GM23338 (cell line): Measurements from ENCODE around the gene DYRK1A. TPM values are rescaled to one million over a fixed set of nuclear protein-coding genes. Genes with fewer than 3 reads are reported as not detected.

Experiments
- ATAC-seq: fragments of 200-7000 bp; cut with Tn5 transposase; 3 replicates; pipeline ENCODE4 v1.9.1; 2020
- DNase-seq: peaks from one replicate; pipeline ENCODE4 v3.0.0-alpha.2; 2015; ENCODE audit warnings: low spot score
- H2AFZ ChIP-seq: fragments of 200-600 bp; sonication (generic); 2 replicates; pipeline ENCODE4 v1.8.0; 2016; ENCODE audit warnings: antibody characterized with exemption, mild to moderate bottlenecking, moderate library complexity
- H3F3A ChIP-seq: fragments of 200-600 bp; sonication (generic); replicated peaks from 2 replicates; pipeline ENCODE4 v1.8.0; 2017; ENCODE audit warnings: antibody characterized with exemption, mixed run types, low read depth
- H3K27ac ChIP-seq: fragments of 200-600 bp; sonication (generic); 2 replicates; pipeline ENCODE4 v1.6.1; 2016; ENCODE audit warnings: low read depth
- H3K27me3 ChIP-seq: fragments of 200-600 bp; sonication (generic); 2 replicates; pipeline ENCODE4 v1.8.0; 2016; ENCODE audit warnings: mild to moderate bottlenecking, mixed run types, moderate library complexity; ENCODE audit not compliant: insufficient read depth
- H3K36me3 ChIP-seq: fragments of 200-600 bp; sonication (generic); 2 replicates; pipeline ENCODE4 v1.8.0; 2016; ENCODE audit warnings: mild to moderate bottlenecking; ENCODE audit not compliant: insufficient read depth
- H3K4me1 ChIP-seq: fragments of 200-600 bp; sonication (generic); 2 replicates; pipeline ENCODE4 v1.8.0; 2016; ENCODE audit warnings: mild to moderate bottlenecking, moderate library complexity; ENCODE audit not compliant: insufficient read depth
- H3K4me2 ChIP-seq: fragments of 200-600 bp; sonication (generic); 2 replicates; pipeline ENCODE4 v1.7.1; 2017; ENCODE audit warnings: mixed run types
- H3K4me3 ChIP-seq: fragments of 200-600 bp; sonication (generic); 2 replicates; pipeline ENCODE4 v1.6.1; 2016; ENCODE audit warnings: mixed run types
- H3K79me2 ChIP-seq: fragments of 200-600 bp; sonication (generic); replicated peaks from 2 replicates; pipeline ENCODE4 v1.8.0; 2017; ENCODE audit warnings: mild to moderate bottlenecking; ENCODE audit not compliant: insufficient read depth
- H3K9me2 ChIP-seq: fragments of 200-600 bp; sonication (generic); 2 replicates; pipeline ENCODE4 v1.8.0; 2017; ENCODE audit not compliant: insufficient read depth
- H4K20me1 ChIP-seq: fragments of 200-600 bp; sonication (generic); replicated peaks from 2 replicates; pipeline ENCODE4 v1.8.0; 2017; ENCODE audit warnings: mild to moderate bottlenecking; ENCODE audit not compliant: insufficient read depth
- H3K27ac Mint-ChIP-seq: 2 replicates; pipeline ENCODE4 v1.8.0; 2020; ENCODE audit warnings: inconsistent platforms, mild to moderate bottlenecking, moderate library complexity, mixed read lengths
- H3K27me3 Mint-ChIP-seq: 3 replicates; pipeline ENCODE4 v1.8.0; 2022; ENCODE audit warnings: low read depth, mild to moderate bottlenecking, moderate library complexity, mixed read lengths, inconsistent platforms; ENCODE audit not compliant: insufficient read depth, poor library complexity
- H3K36me3 Mint-ChIP-seq: 3 replicates; pipeline ENCODE4 v1.8.0; 2021; ENCODE audit warnings: low read depth, mild to moderate bottlenecking, inconsistent platforms, moderate library complexity, mixed read lengths
- H3K4me1 Mint-ChIP-seq: 3 replicates; pipeline ENCODE4 v1.8.0; 2020; ENCODE audit warnings: mild to moderate bottlenecking, inconsistent platforms, mixed read lengths
- H3K4me3 Mint-ChIP-seq: 3 replicates; pipeline ENCODE4 v1.8.0; 2021; ENCODE audit warnings: moderate library complexity, mild to moderate bottlenecking, inconsistent platforms, mixed read lengths
- H3K9me3 Mint-ChIP-seq: 3 replicates; pipeline ENCODE4 v1.8.0; 2020; ENCODE audit warnings: moderate library complexity, mild to moderate bottlenecking, inconsistent platforms, mixed read lengths
- CREB1 ChIP-seq: fragments of 250-450 bp; sonication (Bioruptor Pico); IDR thresholded peaks from 2 replicates; pipeline ENCODE4 v1.5.0; 2020; ENCODE audit warnings: low read depth, mild to moderate bottlenecking, moderate library complexity
- CTCF ChIP-seq, 2 experiments: fragments of 200-600 bp in 1 of 2; sonication (generic) in 1 of 2; conservative IDR thresholded peaks; 2 replicates each; pipeline versions ENCODE4 v1.5.1 to v1.6.1; 2016 to 2017; ENCODE audit warnings: antibody characterized with exemption in 2 of 2, low read depth in 2 of 2, mild to moderate bottlenecking in 2 of 2, moderate library complexity in 1 of 2
- EZH2 ChIP-seq: fragments of 200-600 bp; sonication (generic); IDR thresholded peaks from one replicate; pipeline ENCODE4 v1.8.0; 2017; ENCODE audit warnings: antibody characterized with exemption, mild to moderate bottlenecking, low read depth; ENCODE audit not compliant: unreplicated experiment
- EZH2phosphoT487 ChIP-seq: fragments of 200-600 bp; sonication (generic); IDR thresholded peaks from one replicate; pipeline ENCODE4 v1.8.1; 2018; ENCODE audit warnings: antibody characterized with exemption; ENCODE audit not compliant: unreplicated experiment
- JUNB ChIP-seq: IDR thresholded peaks from one replicate; pipeline ENCODE4 v1.6.1; 2016; ENCODE audit warnings: antibody characterized with exemption; ENCODE audit not compliant: unreplicated experiment
- NANOG ChIP-seq: IDR thresholded peaks from 2 replicates; pipeline ENCODE4 v1.6.1; 2016; ENCODE audit warnings: antibody characterized with exemption, borderline replicate concordance
- POLR2AphosphoS5 ChIP-seq: IDR thresholded peaks from 2 replicates; pipeline ENCODE4 v1.6.1; 2016; ENCODE audit warnings: antibody characterized with exemption, low read depth
- STAT1 ChIP-seq: IDR thresholded peaks from one replicate; pipeline ENCODE4 v1.6.1; 2016; ENCODE audit warnings: antibody characterized with exemption; ENCODE audit not compliant: unreplicated experiment
- ZNF114 ChIP-seq: fragments of 250-450 bp; sonication (Bioruptor Pico); IDR thresholded peaks from 2 replicates; pipeline ENCODE4 v1.5.0; 2020; ENCODE audit warnings: mild to moderate bottlenecking, moderate library complexity
- ZNF331 ChIP-seq: fragments of 250-450 bp; sonication (Bioruptor Pico); IDR thresholded peaks from 2 replicates; pipeline ENCODE4 v1.5.0; 2020; ENCODE audit warnings: low read depth, mild to moderate bottlenecking, moderate library complexity
- ZNF462 ChIP-seq: fragments of 250-450 bp; sonication (Bioruptor Pico); IDR thresholded peaks from 2 replicates; pipeline ENCODE4 v1.5.0; 2020; ENCODE audit warnings: mild to moderate bottlenecking, moderate library complexity
- polyA plus RNA-seq: library from polyadenylated mRNA; unstranded; fragments of >200 nt; fragmentation: Nextera tagmentation; extraction: Ambion mirVana; gene quantifications from 2 replicates; pipeline ENCODE4 v1.2.1, GENCODE V29; 2016
- total RNA-seq: library from RNA; depleted of rRNA; stranded (reverse); fragments of >200 nt; shearing (Covaris generic); gene quantifications from 2 replicates; pipeline ENCODE4 v1.2.3, GENCODE V29; 2014
- TF ChIP-seq, protein P1 (sequence below): IDR thresholded peaks from 2 replicates; pipeline ENCODE4 v1.6.1; 2016; ENCODE audit warnings: antibody characterized with exemption
- TF ChIP-seq, protein P2 (sequence below): IDR thresholded peaks from one replicate; pipeline ENCODE4 v1.6.1; 2018; ENCODE audit warnings: antibody characterized with exemption; ENCODE audit not compliant: unreplicated experiment

DYRK1A gene
- total and polyA plus RNA-seq, 2 experiments from 2014 or later = 10.3 to 84.7 TPM

- Histone ChIP-seq H3K4me3 (no peak overlapping the region), H3K27me3 (no peaks in the 10 kb centered on the region), H4K20me1 (peaks cover 34% of the 10 kb centered on the region), H3K4me1 (peaks cover 63% of the 10 kb centered on the region), H2AFZ (no peak overlapping the region), H3K9me2 (no peaks in the 10 kb centered on the region), H3K27ac (no peak overlapping the region), H3K4me2 (0 out of 2 replicates have a peak overlapping the region, but pooled peaks have one; percentile 1), H3F3A (no peaks in the 10 kb centered on the region; the same call in 1 of the 2 replicates), H3K36me3 (no peaks in the 10 kb centered on the region), H3K79me2 (peaks cover 98% of the 10 kb centered on the region)
- no peak overlapping the region for H3K4me3 Mint-ChIP-seq
- H3K27ac Mint-ChIP-seq = no peak overlapping the region
- TF ChIP-seq CREB1 (CRISPR knock-in tag) = no peak
- TF ChIP-seq JUNB = no peak
- no peak for TF ChIP-seq ZNF331 (CRISPR knock-in tag)
- TF ChIP-seq CTCF (conservative IDR thresholded peaks at IDR 0.05; ENCODE audit: low read depth in 2 of 2) = no peak
- TF ChIP-seq ZNF114 = no peak
- TF ChIP-seq, protein P1, sequence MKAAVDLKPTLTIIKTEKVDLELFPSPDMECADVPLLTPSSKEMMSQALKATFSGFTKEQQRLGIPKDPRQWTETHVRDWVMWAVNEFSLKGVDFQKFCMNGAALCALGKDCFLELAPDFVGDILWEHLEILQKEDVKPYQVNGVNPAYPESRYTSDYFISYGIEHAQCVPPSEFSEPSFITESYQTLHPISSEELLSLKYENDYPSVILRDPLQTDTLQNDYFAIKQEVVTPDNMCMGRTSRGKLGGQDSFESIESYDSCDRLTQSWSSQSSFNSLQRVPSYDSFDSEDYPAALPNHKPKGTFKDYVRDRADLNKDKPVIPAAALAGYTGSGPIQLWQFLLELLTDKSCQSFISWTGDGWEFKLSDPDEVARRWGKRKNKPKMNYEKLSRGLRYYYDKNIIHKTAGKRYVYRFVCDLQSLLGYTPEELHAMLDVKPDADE = no peak
- no peak for TF ChIP-seq POLR2AphosphoS5
- TF ChIP-seq EZH2phosphoT487 = no peak
- TF ChIP-seq NANOG = no peak
- TF ChIP-seq EZH2 = no peak
- no peak for TF ChIP-seq ZNF462 (CRISPR knock-in tag)
- TF ChIP-seq, protein P2, sequence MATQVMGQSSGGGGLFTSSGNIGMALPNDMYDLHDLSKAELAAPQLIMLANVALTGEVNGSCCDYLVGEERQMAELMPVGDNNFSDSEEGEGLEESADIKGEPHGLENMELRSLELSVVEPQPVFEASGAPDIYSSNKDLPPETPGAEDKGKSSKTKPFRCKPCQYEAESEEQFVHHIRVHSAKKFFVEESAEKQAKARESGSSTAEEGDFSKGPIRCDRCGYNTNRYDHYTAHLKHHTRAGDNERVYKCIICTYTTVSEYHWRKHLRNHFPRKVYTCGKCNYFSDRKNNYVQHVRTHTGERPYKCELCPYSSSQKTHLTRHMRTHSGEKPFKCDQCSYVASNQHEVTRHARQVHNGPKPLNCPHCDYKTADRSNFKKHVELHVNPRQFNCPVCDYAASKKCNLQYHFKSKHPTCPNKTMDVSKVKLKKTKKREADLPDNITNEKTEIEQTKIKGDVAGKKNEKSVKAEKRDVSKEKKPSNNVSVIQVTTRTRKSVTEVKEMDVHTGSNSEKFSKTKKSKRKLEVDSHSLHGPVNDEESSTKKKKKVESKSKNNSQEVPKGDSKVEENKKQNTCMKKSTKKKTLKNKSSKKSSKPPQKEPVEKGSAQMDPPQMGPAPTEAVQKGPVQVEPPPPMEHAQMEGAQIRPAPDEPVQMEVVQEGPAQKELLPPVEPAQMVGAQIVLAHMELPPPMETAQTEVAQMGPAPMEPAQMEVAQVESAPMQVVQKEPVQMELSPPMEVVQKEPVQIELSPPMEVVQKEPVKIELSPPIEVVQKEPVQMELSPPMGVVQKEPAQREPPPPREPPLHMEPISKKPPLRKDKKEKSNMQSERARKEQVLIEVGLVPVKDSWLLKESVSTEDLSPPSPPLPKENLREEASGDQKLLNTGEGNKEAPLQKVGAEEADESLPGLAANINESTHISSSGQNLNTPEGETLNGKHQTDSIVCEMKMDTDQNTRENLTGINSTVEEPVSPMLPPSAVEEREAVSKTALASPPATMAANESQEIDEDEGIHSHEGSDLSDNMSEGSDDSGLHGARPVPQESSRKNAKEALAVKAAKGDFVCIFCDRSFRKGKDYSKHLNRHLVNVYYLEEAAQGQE = no peak
- TF ChIP-seq STAT1 = no peak
- H3K27me3 Mint-ChIP-seq = peaks cover 6% of the 10 kb centered on the region
- H3K36me3 Mint-ChIP-seq = peaks cover 5% of the 10 kb centered on the region; the same call in 1 of the 3 replicates
- H3K4me1 Mint-ChIP-seq = peaks cover 78% of the 10 kb centered on the region
- ATAC-seq (no peak), DNase-seq (no peak)
- H3K9me3 Mint-ChIP-seq = no peaks in the 10 kb centered on the region
These were observed 93.0 kb downstream of the DYRK1A start for GRCh38 chr21:37459575-37459974.
